HG03039 (cell line): ENCODE results near the gene FH.

ENCODE experiments used
- ATAC-seq: cut with Tn5 transposase; IDR thresholded peaks from one replicate; pipeline ENCODE4 v1.9.1; 2021; ENCODE audit warnings: mild to moderate bottlenecking, moderate library complexity; ENCODE audit not compliant: unreplicated experiment

The FH gene

DNA sequence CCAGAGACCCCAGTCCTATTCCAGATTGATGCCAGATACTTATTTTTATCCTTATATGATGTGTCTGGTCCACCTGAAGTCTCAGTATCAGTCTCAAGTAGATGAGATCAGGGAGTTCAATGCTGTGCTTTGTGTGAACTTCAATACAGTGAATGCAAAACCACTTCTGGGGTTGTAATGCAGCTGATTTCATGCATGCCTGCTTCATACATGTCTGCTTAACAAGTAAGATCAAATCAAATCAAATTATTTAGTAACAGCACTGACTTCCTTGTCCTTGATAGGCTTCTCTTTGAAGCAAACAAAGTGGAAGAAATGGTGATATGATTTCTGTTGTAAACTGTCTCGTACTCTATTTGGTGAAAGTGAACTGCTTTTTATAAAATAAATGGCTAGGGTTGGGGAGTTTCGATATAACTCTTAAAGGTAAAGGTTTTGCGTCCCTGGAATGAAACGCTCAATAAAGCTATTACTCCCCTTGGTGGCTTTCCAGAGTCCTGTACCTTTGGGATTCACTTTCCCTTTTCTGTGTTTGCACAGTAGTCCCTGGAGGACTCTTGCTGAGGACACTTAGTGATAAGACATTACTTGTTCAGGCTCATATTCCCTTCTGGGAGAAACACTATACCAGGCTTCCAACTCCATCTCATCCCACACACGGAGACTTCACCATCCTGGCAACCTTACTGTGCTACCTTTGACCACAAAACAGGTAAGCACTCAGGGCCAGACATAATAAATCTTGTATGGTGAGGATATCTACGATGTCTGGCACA is 59.3 kb downstream of the FH start:
- no peak for ATAC-seq

DNA sequence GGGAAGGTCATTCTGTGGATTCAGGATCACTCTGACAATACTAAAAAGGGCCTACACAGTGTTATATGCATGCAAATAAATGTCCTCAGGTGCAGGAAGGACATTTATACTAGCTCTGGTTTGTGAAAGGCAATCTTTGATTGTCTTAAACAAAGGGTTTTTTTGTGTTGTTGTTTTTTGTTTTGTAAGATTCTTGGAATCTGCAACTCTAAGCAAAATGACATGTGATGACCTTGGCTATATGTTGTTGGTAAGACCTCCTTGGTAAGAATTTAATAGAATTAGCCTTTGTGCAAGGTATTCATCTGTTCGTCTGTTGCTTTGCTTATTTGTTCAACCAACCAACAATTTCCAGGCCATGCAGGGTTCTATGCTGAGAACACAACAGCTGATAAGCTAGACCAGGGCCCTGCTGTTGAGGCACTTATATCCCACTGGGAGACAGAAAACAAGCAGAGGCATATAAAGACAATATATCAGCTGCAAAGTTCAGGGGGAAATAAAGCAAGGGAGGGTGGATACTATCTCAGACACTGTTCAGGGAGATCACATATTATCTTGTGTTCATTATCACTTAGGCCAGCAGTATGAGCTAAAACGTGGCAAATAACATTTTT is 60.3 kb downstream of the FH start:
- no peak for ATAC-seq

DNA sequence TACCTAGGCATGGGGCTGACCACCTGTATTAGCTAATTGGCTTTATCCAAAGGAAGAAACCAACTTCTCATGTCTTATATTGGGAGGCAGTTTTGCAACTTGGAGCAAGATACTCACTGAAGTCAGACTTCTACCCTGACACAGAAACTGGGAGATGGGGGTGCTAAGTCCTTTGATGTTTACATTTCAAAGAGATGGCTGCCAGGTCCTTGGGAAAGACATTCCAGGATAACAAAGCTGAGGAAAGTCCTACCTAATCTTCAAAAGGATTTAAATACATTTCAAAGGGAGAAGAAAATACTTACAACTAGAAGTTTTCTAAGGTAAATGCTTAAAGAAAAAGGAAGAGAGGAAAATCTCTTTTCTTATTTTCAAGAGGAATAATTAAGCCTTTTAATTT is 62.1 kb downstream of the FH start:
- ATAC-seq: no peak

DNA sequence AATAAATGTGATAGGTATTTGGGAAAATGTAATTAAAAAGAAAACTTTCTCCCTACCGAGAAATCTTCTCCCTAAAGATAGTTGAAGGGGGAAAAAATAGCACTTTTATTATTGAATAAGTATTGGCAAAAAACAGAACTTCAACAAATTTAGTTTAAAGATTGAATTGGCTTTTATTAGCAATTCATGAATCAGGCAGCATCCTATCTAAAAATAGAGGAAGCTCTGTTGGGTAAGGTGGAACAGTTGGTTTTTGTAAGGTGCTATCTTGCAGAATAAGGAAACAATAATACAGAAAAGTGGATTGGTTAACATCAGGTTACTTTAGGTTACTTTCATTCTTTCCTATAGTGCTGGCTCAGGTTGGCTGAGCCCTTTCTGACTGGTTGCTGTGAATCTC is 62.8 kb downstream of the FH start:
- ATAC-seq: no peak

DNA sequence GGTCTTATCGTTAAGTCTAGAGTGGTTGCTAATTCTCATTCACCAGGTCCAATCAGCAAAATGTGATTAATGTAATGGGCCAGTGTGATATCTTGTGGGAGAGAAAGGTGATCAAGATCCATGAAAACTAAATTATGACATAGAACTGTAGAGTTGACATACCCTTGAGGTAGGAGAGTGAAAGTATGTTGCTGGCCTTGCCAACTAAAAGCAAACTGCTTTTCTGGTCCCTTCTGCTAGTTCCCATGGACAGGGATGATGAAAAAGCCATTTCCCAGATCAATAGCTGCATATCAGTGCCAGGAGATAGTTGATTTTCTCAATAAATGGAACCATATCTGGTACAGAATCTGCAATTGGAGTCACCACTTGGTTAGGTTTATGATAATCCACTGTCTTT is 65.8 kb downstream of the FH start:
- ATAC-seq: no peak

DNA sequence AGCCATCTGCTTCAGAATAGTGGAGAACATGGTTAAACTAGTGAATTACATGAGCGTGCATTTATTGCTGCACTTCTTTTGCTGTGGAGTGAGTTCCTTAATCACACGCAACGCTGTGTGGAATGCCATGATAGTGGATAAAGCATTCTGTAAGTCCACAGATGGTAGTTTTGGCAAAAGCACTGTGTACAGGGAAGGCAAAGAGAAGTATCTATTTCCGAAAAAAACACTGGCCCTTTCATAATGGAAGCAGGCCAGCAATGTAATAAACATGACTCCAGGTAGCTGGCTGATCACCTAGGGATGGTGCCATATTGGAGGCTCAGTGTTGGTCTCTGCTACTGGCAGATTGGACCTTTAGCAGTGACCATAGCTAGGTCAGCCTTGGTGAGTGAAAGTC is 67.6 kb downstream of the FH start:
- no peak for ATAC-seq
